NCI-H748 (cell line): ENCODE measurements around the gene ADRA2A.

Source experiments
- DNase-seq: peaks from one replicate; lab custom pipeline; 2025; ENCODE audit not compliant: unreplicated experiment; lab: John Stamatoyannopoulos, UW

ADRA2A gene

GRCh38 chr10:111076682-111077478 is at the start of gene ADRA2A:
Gene ADRA2A (plus strand): TSS chr10:111077029. CDS start chr10:111077997, 968 bp downstream.
- peak; percentile 90 for DNase-seq

- DNase-seq: no peak
These were observed 46.6 kb upstream of the ADRA2A start for GRCh38 chr10:111030042-111030750.

- no peak for DNase-seq
These were observed 42.1 kb upstream of the ADRA2A start for GRCh38 chr10:111034598-111035310.

GRCh38 chr10:111035542-111035941 is 41.3 kb upstream of the ADRA2A start:
- DNase-seq: no peak

GRCh38 chr10:111037858-111038257 is 39.0 kb upstream of the ADRA2A start:
- no peak for DNase-seq

GRCh38 chr10:111039522-111039921 is 37.3 kb upstream of the ADRA2A start:
- DNase-seq: no peak

GRCh38 chr10:111057006-111057405 is 19.8 kb upstream of the ADRA2A start:
- DNase-seq: no peak

- DNase-seq: no peak
These were observed 13.4 kb upstream of the ADRA2A start for GRCh38 chr10:111063471-111063870.

GRCh38 chr10:111072232-111072631 is 4.6 kb upstream of the ADRA2A start:
- DNase-seq: peak; percentile 7

- peak; percentile 30 for DNase-seq
These were observed 1.1 kb upstream of the ADRA2A start for GRCh38 chr10:111075577-111076185.

GRCh38 chr10:111076191-111076681 is 593 bp upstream of the ADRA2A start:
- DNase-seq: peak; percentile 82

GRCh38 chr10:111077479-111077784 is 603 bp downstream of the ADRA2A start:
- no peak for DNase-seq

GRCh38 chr10:111077785-111078504 is 1.1 kb downstream of the ADRA2A start:
- DNase-seq: peak; percentile 59

GRCh38 chr10:111078505-111079185 is 1.8 kb downstream of the ADRA2A start:
- no peak for DNase-seq

- DNase-seq: no peak
These were observed 2.5 kb downstream of the ADRA2A start for GRCh38 chr10:111079241-111079760.

GRCh38 chr10:111079781-111080180 is 3.0 kb downstream of the ADRA2A start:
- DNase-seq: no peak

GRCh38 chr10:111080224-111080623 is 3.4 kb downstream of the ADRA2A start:
- DNase-seq: no peak

- no peak for DNase-seq
These were observed 4.8 kb downstream of the ADRA2A start for GRCh38 chr10:111081595-111081994.

GRCh38 chr10:111082102-111082975 is 5.5 kb downstream of the ADRA2A start:
- no peak for DNase-seq
